Fibroblast of upper back skin (primary cell): Measurements from ENCODE around the gene SEMG1.

Experiments
- DNase-seq: peaks from one replicate; pipeline ENCODE4 v3.0.0-alpha.2; 2013

Gene SEMG1

DNA sequence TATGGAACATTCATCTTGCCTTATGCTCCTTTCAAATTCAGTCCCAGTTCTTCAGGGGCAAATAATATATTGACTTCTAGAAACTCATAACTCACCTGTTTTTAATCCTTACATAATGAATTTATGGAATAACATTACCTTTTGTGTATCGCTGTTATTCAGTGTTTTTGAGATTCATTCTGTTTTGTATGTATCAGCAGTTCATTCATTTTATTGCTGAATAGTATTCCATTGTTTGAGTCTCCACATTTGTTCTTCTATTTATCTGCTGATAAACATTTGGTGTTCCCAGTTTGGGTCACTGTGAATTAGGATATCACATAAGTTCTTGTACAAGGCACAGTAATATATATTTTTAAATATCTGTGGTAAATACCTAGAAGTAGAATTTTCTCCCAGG, 19.5 kb downstream of the SEMG1 start:
- no peak for DNase-seq

GRCh38 chr20:45229264-45230056, 22.6 kb downstream of the SEMG1 start:
- DNase-seq = no peak

DNA sequence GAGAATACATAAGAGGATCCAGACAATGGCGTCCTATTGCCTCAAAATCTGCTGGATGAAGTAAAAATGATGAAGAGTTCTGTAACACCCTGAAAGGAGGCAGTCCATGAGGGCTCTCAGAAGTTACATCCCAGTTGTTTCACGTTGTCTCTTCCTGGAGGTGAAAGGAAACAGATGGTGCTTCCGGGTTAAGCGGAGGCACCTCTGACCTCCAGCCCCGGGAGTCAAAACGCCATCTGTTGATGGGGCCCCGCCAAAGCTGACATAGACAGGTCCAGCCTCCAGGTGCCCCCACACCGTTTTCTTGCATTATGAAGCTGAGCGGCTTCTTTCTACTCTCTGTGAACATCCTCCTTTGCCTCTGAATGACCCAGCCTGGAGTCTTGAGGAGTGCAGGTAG, 23.8 kb downstream of the SEMG1 start:
- no peak for DNase-seq

DNA sequence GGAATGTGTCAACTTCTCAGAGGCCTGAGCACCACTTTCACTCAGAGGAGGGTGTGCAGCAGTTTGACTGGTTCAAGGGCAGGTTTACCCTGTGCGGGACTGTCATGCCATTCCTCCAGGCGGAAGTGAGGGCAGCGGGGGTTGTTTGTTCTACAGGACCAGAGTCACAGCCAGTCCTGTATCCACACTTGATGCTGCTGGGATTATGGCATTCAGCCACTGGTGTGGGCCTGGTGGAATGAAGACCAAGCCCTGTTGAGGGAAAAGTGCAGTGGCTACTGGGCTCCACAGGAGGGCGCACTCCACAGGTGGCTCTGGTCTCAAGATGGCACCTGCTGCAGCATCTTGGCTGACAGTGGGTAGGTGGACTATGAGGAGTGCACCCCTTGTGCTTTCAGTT, 29.2 kb downstream of the SEMG1 start:
- no peak for DNase-seq

DNA sequence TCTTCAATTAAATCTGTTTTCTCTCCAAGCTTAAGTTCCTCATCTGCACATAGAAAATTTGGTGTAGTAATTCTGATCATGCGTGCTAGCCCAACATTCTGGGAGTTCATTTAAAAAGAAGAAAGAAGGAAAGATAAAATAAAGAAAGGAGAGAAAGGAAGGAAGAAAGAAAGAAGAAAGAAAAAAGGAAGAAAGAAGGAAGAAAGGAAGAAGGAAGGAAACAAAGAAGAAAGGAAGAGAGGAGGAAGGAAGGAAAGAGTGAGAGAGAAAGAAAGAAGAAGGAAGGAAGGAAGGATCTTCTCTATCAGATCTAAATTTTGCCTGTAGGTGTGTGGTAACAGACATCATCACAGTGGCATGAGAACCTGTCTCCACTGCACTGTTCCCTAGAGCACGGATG, 31.3 kb downstream of the SEMG1 start:
- no peak for DNase-seq

DNA sequence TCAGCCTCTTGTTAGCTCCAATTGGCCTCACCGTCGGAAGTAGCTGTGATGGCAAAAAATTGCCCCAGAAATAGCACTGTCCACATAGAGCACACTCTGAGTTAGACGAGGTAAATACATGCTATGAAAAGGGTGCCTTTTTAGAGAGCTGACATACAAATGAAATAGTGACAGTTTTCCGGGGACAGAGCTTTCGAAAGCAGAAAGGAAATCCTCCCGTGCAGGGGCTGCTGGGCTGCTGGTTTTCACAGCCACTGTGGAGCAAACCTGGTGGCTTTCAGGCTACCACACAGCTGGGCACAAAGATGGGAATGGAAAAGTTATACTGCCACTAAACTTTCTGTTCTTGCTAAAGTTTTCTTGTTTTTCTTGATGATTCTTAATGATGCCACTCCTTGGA, 39.3 kb downstream of the SEMG1 start:
- DNase-seq = no peak

DNA sequence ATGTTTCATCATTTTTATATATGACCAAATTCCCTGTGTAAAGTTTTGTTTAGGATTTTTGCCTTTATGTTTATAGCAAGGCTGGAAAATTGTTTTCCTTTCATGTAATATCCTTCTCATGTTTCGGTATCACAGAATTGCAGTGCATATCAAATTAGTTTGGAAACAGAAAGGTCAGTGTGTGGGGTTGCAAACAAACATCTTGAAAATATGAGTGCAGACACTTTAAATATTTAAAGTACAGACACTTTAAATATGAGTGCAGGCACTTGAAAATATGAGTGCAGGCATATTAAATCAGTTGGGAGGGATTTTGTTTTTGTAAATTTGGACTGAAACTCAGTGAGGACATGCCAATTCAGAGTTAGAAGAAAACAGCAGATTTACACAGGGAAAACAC, 41.0 kb downstream of the SEMG1 start:
- no peak for DNase-seq

GRCh38 chr20:45248609-45249008, 41.8 kb downstream of the SEMG1 start:
- no peak for DNase-seq

- DNase-seq = no peak
These were observed 45.2 kb downstream of the SEMG1 start for GRCh38 chr20:45251884-45252560.

GRCh38 chr20:45253261-45253660, 46.4 kb downstream of the SEMG1 start:
- no peak for DNase-seq

GRCh38 chr20:45254383-45255262, 47.8 kb downstream of the SEMG1 start, which contains the start of gene SLPI:
TSS of gene SLPI (minus strand) at chr20:45254564. CDS start at chr20:45254543, 21 bp downstream.
- DNase-seq = no peak

- no peak for DNase-seq
These were observed 50.3 kb downstream of the SEMG1 start for GRCh38 chr20:45257161-45257560.

GRCh38 chr20:45257711-45258110, 50.9 kb downstream of the SEMG1 start:
- no peak for DNase-seq

DNA sequence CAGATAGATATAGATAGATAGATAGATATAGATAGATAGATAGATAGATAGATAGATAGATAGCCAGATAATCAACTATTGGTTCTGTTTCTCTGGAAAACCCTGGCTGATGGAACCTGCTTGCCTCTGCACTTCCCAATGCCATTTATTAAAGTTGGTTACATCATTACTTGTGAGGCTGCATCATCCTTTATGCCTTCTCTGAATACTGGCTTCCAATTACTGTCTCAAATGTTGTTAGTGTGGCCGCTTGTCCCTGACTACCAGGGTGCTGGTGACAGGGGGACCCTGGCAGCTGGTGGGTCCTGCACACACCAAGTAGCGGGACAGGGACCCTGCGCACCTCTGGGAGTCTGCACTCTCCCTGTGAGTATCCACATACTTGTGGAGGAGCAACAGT, 51.4 kb downstream of the SEMG1 start:
- no peak for DNase-seq

DNA sequence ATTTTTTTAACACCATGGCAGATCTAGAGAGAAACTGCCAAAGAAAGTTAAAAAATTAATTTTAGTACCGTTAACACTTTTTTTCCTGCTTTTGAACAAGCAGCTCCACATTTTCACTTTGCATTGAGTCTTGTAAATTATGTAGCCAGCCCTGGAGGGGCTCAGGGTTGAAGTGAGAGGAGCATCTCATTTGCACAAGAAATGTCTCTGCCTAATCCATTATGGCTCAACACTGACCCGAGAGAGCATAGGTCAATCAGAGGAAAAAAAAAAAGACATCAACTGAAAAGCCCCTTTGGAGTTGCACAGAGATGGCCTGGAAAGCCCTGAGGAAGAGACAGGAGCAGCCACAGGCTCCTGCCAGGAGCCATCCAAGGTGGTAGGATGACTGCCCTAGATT, 51.8 kb downstream of the SEMG1 start:
- no peak for DNase-seq
